SK-N-MC (cell line): ENCODE data around the gene C20orf173.

Source experiments
- EZH2 ChIP-seq: fragments of 200-600 bp; sonication (generic); IDR thresholded peaks from one replicate; pipeline ENCODE4 v1.6.1; 2017; ENCODE audit warnings: antibody characterized with exemption
- FOXP2 ChIP-seq: optimal IDR thresholded peaks from 2 replicates; pipeline ENCODE3; 2011; ENCODE audit warnings: mild to moderate bottlenecking, moderate library complexity; ENCODE audit not compliant: insufficient read depth; ENCODE audit errors: extremely low read length, control extremely low read depth
- POLR2AphosphoS5 ChIP-seq: IDR thresholded peaks from 2 replicates; pipeline ENCODE4 v1.6.1; 2012; ENCODE audit warnings: mild to moderate bottlenecking, low read depth, low read length, borderline replicate concordance

DNA sequence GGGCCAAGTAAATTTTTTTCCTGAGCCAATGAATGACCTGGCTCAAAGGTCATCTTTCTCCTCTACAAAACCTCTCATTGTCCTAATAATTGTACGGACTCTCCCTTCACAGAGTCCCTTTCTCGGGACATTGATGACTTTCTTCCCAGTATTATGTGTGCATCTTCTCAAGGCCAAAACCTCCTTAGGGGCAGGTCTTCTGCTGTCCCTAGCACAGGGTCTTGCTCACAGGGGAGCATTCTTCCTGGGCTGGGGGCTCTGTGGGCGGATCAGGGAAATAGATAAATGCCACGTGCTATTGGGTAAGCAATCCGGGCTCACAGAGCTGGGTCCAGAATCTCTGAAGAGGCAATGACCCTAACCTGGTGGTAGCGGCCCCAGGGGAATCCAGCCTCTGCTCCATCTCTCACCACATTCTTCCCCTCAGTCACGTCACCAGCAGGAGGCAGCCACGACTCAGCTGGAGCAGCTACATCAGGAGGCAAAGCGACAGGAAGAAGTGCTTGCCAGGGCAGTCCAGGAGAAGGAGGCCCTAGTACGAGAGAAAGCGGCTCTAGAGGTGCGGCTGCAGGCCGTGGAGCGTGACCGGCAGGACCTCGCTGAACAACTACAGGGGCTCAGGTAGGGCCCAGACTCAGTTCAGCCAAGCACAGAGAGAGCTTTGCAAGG is 50.5 kb downstream of the C20orf173 start:
- no peak for TF ChIP-seq POLR2AphosphoS5
- no peak for TF ChIP-seq EZH2
- no peak for TF ChIP-seq FOXP2
